CD14-positive monocyte (primary cell): ENCODE data around the gene GPR142. TPM values are rescaled to one million over a fixed set of nuclear protein-coding genes. Genes with fewer than 3 reads are reported as not detected.

Experiments
- DNase-seq, 3 donors: peaks; one replicate each; pipeline ENCODE4 v3.0.0-alpha.2; 2011 to 2022
- H2AFZ ChIP-seq: 2 replicates; pipeline ENCODE4 v1.6.0; 2012; ENCODE audit warnings: mild to moderate bottlenecking, low read depth, low read length, inconsistent platforms; ENCODE audit not compliant: insufficient read depth, poor library complexity, severe bottlenecking
- H3K27ac ChIP-seq, 2 donors: 1 replicate in 1 of 2; 2 replicates in 1 of 2; pipeline ENCODE4 v1.5.1; 2012 to 2013; ENCODE audit warnings: low read length in 2 of 2, control low read depth in 1 of 2, inconsistent platforms in 1 of 2, low read depth in 1 of 2, mild to moderate bottlenecking in 1 of 2
- H3K27me3 ChIP-seq, 2 donors: one replicate each; pipeline versions ENCODE4 v1.6.0 to v1.6.1; 2011 to 2013; ENCODE audit warnings: low read length in 2 of 2; ENCODE audit not compliant: control insufficient read depth in 2 of 2, insufficient read depth in 2 of 2
- H3K36me3 ChIP-seq, 2 donors: replicated peaks in 1 of 2; 1 replicate in 1 of 2; 2 replicates in 1 of 2; pipeline versions ENCODE4 v1.5.1 to v1.6.1; 2012 to 2013; ENCODE audit warnings: low read length in 2 of 2, control low read depth in 1 of 2, inconsistent platforms in 1 of 2, mild to moderate bottlenecking in 1 of 2; ENCODE audit not compliant: insufficient read depth in 2 of 2, control insufficient read depth in 1 of 2
- H3K4me1 ChIP-seq, 2 donors: 1 replicate in 1 of 2; 2 replicates in 1 of 2; pipeline versions ENCODE4 v1.5.1 to v1.6.1; 2012 to 2013; ENCODE audit warnings: low read length in 2 of 2, control low read depth in 1 of 2, inconsistent platforms in 1 of 2, mild to moderate bottlenecking in 1 of 2, moderate library complexity in 1 of 2; ENCODE audit not compliant: insufficient read depth in 2 of 2, control insufficient read depth in 1 of 2
- H3K4me2 ChIP-seq: replicated peaks from 2 replicates; pipeline ENCODE3; 2012; ENCODE audit warnings: low read length, moderate library complexity, mild to moderate bottlenecking; ENCODE audit not compliant: poor library complexity, severe bottlenecking; ENCODE audit errors: extremely low read depth
- H3K4me3 ChIP-seq, 3 experiments: fragments of 200-600 bp in 1 of 3; sonication (generic) in 1 of 3; replicated peaks in 1 of 3; 1 replicate in 2 of 3; 2 replicates in 1 of 3; pipeline ENCODE4 v1.5.1; 2011 to 2013; ENCODE audit warnings: low read length in 3 of 3, mild to moderate bottlenecking in 3 of 3, control low read depth in 2 of 3, low read depth in 2 of 3, inconsistent platforms in 1 of 3, moderate library complexity in 1 of 3
- H3K79me2 ChIP-seq: 2 replicates; pipeline ENCODE4 v1.6.0; 2012; ENCODE audit warnings: mild to moderate bottlenecking, control low read depth, inconsistent platforms, low read length, moderate library complexity; ENCODE audit not compliant: insufficient read depth
- H3K9ac ChIP-seq: 2 replicates; pipeline ENCODE4 v1.6.0; 2017; ENCODE audit warnings: low read length, mild to moderate bottlenecking; ENCODE audit not compliant: insufficient read depth, poor library complexity, severe bottlenecking
- H3K9me3 ChIP-seq, 2 donors: replicated peaks in 1 of 2; 1 replicate in 1 of 2; 2 replicates in 1 of 2; pipeline versions ENCODE4 v1.5.1 to v1.6.1; 2012 to 2013; ENCODE audit warnings: low read length in 2 of 2, control low read depth in 1 of 2; ENCODE audit not compliant: control insufficient read depth in 1 of 2, insufficient read depth in 1 of 2
- H4K20me1 ChIP-seq: 2 replicates; pipeline ENCODE4 v1.6.0; 2012; ENCODE audit warnings: mild to moderate bottlenecking, low read length, control low read depth, moderate library complexity; ENCODE audit not compliant: insufficient read depth
- H3K27ac Mint-ChIP-seq, 7 donors: one replicate each; pipeline ENCODE4 v1.8.0; 2020; ENCODE audit warnings: mild to moderate bottlenecking in 7 of 7, mixed read lengths in 7 of 7, moderate library complexity in 6 of 7, inconsistent platforms in 2 of 7
- H3K27me3 Mint-ChIP-seq, 3 donors: one replicate each; pipeline ENCODE4 v1.8.0; 2021 to 2022; ENCODE audit warnings: low read depth in 3 of 3, mild to moderate bottlenecking in 3 of 3, mixed read lengths in 3 of 3, moderate library complexity in 3 of 3, inconsistent platforms in 1 of 3
- H3K36me3 Mint-ChIP-seq, 2 donors: one replicate each; pipeline ENCODE4 v1.8.0; 2020; ENCODE audit warnings: mixed read lengths in 2 of 2, inconsistent platforms in 1 of 2, mild to moderate bottlenecking in 1 of 2
- H3K4me1 Mint-ChIP-seq: one replicate; pipeline ENCODE4 v1.8.0; 2020; ENCODE audit warnings: mild to moderate bottlenecking, mixed read lengths
- H3K4me3 Mint-ChIP-seq, 2 donors: one replicate each; pipeline ENCODE4 v1.8.0; 2020; ENCODE audit warnings: mild to moderate bottlenecking in 2 of 2, mixed read lengths in 2 of 2, moderate library complexity in 1 of 2
- H3K9me3 Mint-ChIP-seq, 7 donors: one replicate each; pipeline ENCODE4 v1.8.0; 2020 to 2022; ENCODE audit warnings: mixed read lengths in 7 of 7, mild to moderate bottlenecking in 6 of 7, moderate library complexity in 6 of 7, inconsistent platforms in 2 of 7
- CTCF ChIP-seq: fragments of 200-600 bp; IDR thresholded peaks from one replicate; pipeline ENCODE4 v1.8.0; 2022; ENCODE audit warnings: antibody characterized with exemption, mild to moderate bottlenecking
- WGBS: methylation state at CpG from one replicate; pipeline ENCODE4 v1.1.5; 2013; ENCODE audit warnings: missing lambda C conversion rate; ENCODE audit not compliant: insufficient coverage; 5-methylcytosine and 5-hydroxymethylcytosine counted together
- intact Hi-C, 2 donors: fragments of 100-400 bp; cut with micrococcal nuclease; formaldehyde crosslinking; loops; one replicate each; pipeline versions ENCODE4 v1.15.0 to v1.15.1; 2023
- polyA plus RNA-seq, 3 donors: library from polyadenylated mRNA; depleted of rRNA in 1 of 3; unstranded in 2 of 3; stranded (reverse) in 1 of 3; fragments of 300-500 nt in 2 of 3; fragments of >200 nt in 1 of 3; fragmentation: Illumina TruSeq in 2 of 3; gene quantifications; 1 replicate in 2 of 3; 2 replicates in 1 of 3; pipeline ENCODE4 v1.2.3, GENCODE V29; 2012 to 2021

The GPR142 gene
- polyA plus RNA-seq, 3 donors: not detected

- no peak overlapping the region for H2AFZ ChIP-seq
- H3K4me1 Mint-ChIP-seq: peaks cover 6% of the 10 kb centered on the region
- no peak for DNase-seq
- peak overlapping the region in 1 of 2 donors; percentile 28 for H3K4me3 Mint-ChIP-seq
- intact Hi-C loops: loop anchor here (5.0 to 10.0 kb wide), 2 partner anchors 46 to 138 kb away; partner anchors contain the start of gene TTYH2 (in 1 of the 2)
- H3K9me3 ChIP-seq: peaks cover 0 to 3% of the 10 kb centered on the region in 2 donors
- H3K4me3 ChIP-seq: no peak overlapping the region
- H3K9ac ChIP-seq: no peak overlapping the region
- no peaks in the 10 kb centered on the region for H4K20me1 ChIP-seq
- TF ChIP-seq CTCF: no peak
- peak overlapping the region in 1 of 7 donors; percentile 34 for H3K27ac Mint-ChIP-seq
- no peak overlapping the region for H3K27ac ChIP-seq
- no peaks in the 10 kb centered on the region for H3K79me2 ChIP-seq
- no peaks in the 10 kb centered on the region for H3K36me3 Mint-ChIP-seq
- H3K9me3 Mint-ChIP-seq: peaks cover 0 to 7% (median 0%) of the 10 kb centered on the region in 7 donors
- no peak overlapping the region for H3K4me2 ChIP-seq
- H3K4me1 ChIP-seq: peaks cover 0 to 6% of the 10 kb centered on the region in 2 donors
- H3K36me3 ChIP-seq: no peaks in the 10 kb centered on the region
- H3K27me3 Mint-ChIP-seq: peaks cover 52 to 63% (median 58%) of the 10 kb centered on the region in 3 donors
- H3K27me3 ChIP-seq: peaks cover 13 to 51% of the 10 kb centered on the region in 2 donors
- 89% methylated on average over 18 of the region's 20 CpGs for WGBS
Observed at GRCh38 chr17:74350486-74350885, 16.8 kb upstream of the GPR142 start.

- no peak for DNase-seq
- Mint-ChIP-seq H3K9me3 (peaks cover 0 to 12% (median 0%) of the 10 kb centered on the region in 7 donors), H3K4me1 (peaks cover 6% of the 10 kb centered on the region), H3K27me3 (peaks cover 63 to 75% (median 66%) of the 10 kb centered on the region in 3 donors), H3K27ac (no peak overlapping the region), H3K4me3 (peak overlapping the region in 1 of 2 donors; percentile 53), H3K36me3 (no peaks in the 10 kb centered on the region)
- TF ChIP-seq CTCF: no peak
- Histone ChIP-seq H3K79me2 (no peaks in the 10 kb centered on the region), H3K4me2 (no peak overlapping the region), H3K36me3 (no peaks in the 10 kb centered on the region), H3K4me3 (no peak overlapping the region), H3K4me1 (peaks cover 0 to 8% of the 10 kb centered on the region in 2 donors), H3K9me3 (peaks cover 0 to 3% of the 10 kb centered on the region in 2 donors), H4K20me1 (no peaks in the 10 kb centered on the region), H3K9ac (no peak overlapping the region), H3K27me3 (peaks cover 24 to 63% of the 10 kb centered on the region in 2 donors), H2AFZ (no peak overlapping the region), H3K27ac (no peak overlapping the region)
- intact Hi-C loops: loop anchor here (5.0 to 10.0 kb wide), 2 partner anchors 47 to 139 kb away; partner anchors contain the start of gene TTYH2 (in 1 of the 2)
- WGBS: 5% methylated on average over 55 of the region's 55 CpGs
Observed at GRCh38 chr17:74351552-74352210, 15.6 kb upstream of the GPR142 start.
